ENCODE results near the gene STKLD1. TPM values are rescaled to one million over a fixed set of nuclear protein-coding genes. Genes with fewer than 3 reads are reported as not detected.

STKLD1 gene
- total RNA-seq, 3 donors from 2014 or later (not counting 1 experiment from before 2014, with no cell fraction given), result 0.53 to 2.9 (median 1.1) TPM

GRCh38 chr9:133369933-133370332 lies 6.2 kb upstream of the STKLD1 start:
- peak overlapping the region; percentile 85 for H3K4me3 Mint-ChIP-seq

GRCh38 chr9:133370685-133371084 lies 5.5 kb upstream of the STKLD1 start:
- TF ChIP-seq, protein P1, sequence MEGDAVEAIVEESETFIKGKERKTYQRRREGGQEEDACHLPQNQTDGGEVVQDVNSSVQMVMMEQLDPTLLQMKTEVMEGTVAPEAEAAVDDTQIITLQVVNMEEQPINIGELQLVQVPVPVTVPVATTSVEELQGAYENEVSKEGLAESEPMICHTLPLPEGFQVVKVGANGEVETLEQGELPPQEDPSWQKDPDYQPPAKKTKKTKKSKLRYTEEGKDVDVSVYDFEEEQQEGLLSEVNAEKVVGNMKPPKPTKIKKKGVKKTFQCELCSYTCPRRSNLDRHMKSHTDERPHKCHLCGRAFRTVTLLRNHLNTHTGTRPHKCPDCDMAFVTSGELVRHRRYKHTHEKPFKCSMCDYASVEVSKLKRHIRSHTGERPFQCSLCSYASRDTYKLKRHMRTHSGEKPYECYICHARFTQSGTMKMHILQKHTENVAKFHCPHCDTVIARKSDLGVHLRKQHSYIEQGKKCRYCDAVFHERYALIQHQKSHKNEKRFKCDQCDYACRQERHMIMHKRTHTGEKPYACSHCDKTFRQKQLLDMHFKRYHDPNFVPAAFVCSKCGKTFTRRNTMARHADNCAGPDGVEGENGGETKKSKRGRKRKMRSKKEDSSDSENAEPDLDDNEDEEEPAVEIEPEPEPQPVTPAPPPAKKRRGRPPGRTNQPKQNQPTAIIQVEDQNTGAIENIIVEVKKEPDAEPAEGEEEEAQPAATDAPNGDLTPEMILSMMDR (IDR thresholded peaks at IDR 0.05), result no peak
- H3K27me3 Mint-ChIP-seq (ENCODE audit: low read depth in 2 of 2), result no peaks in the 10 kb centered on the region
- 31% methylated on average over 8 of the region's 9 CpGs for WGBS (ENCODE audit: insufficient coverage)
- H3K4me1 Mint-ChIP-seq, result peaks cover 68 to 73% of the 10 kb centered on the region in 2 donors
- H3K36me3 Mint-ChIP-seq, result no peaks in the 10 kb centered on the region
- no peaks in the 10 kb centered on the region for H3K9me3 ChIP-seq (ENCODE audit: control insufficient read depth, insufficient read depth, low read length)
- H3K9me3 Mint-ChIP-seq, result no peaks in the 10 kb centered on the region
- peak overlapping the region; percentile 85 for H3K4me3 Mint-ChIP-seq
- no peaks in the 10 kb centered on the region for H3K27me3 ChIP-seq (ENCODE audit: control insufficient read depth, insufficient read depth, low read length)
- intact Hi-C loops (cut with micrococcal nuclease), result loop anchor here (2.0 to 10.0 kb wide), 2 partner anchors 14 to 186 kb away; partner anchors contain the start of genes SURF1 and SURF2
- ATAC-seq (peak; percentile 45 to 73 (median 58)), DNase-seq (peak in 1 of 2 donors; percentile 83)
- peaks cover 81% of the 10 kb centered on the region for H3K4me1 ChIP-seq (ENCODE audit: control insufficient read depth, insufficient read depth, low read length)
- peak overlapping the region; percentile 89 for H3K27ac ChIP-seq (ENCODE audit: low read length)
- H3K27ac Mint-ChIP-seq, result peak overlapping the region; percentile 90 to 96
- H3K36me3 ChIP-seq (ENCODE audit: control insufficient read depth, insufficient read depth, low read length), result peaks cover 31% of the 10 kb centered on the region
- H3K4me3 ChIP-seq (ENCODE audit: low read length), result no peak overlapping the region

More at GRCh38 chr9:133369933-133370332, 6.2 kb upstream of the STKLD1 start:
- H3K4me1 Mint-ChIP-seq, result peaks cover 65 to 69% of the 10 kb centered on the region in 2 donors
- TF ChIP-seq, protein P1 (IDR thresholded peaks at IDR 0.05), result no peak
- DNase-seq, result peak in 1 of 2 donors; percentile 59
- H3K36me3 Mint-ChIP-seq, result no peaks in the 10 kb centered on the region
- H3K27me3 Mint-ChIP-seq (ENCODE audit: low read depth in 2 of 2), result no peaks in the 10 kb centered on the region
- Histone ChIP-seq H3K27ac (ENCODE audit: low read length) (peak overlapping the region; percentile 89), H3K4me3 (ENCODE audit: low read length) (no peak overlapping the region), H3K36me3 (ENCODE audit: control insufficient read depth, insufficient read depth, low read length) (peaks cover 38% of the 10 kb centered on the region), H3K27me3 (ENCODE audit: control insufficient read depth, insufficient read depth, low read length) (no peaks in the 10 kb centered on the region), H3K4me1 (ENCODE audit: control insufficient read depth, insufficient read depth, low read length) (peaks cover 77% of the 10 kb centered on the region), H3K9me3 (ENCODE audit: control insufficient read depth, insufficient read depth, low read length) (no peaks in the 10 kb centered on the region)
- WGBS (ENCODE audit: insufficient coverage), result 77% methylated on average over 7 of the region's 7 CpGs
- ATAC-seq, result no peak
- intact Hi-C loops (cut with micrococcal nuclease), result loop anchor here (2.0 to 10.0 kb wide), 2 partner anchors 13 to 185 kb away; partner anchors contain the start of genes SURF1 and SURF2
- H3K27ac Mint-ChIP-seq, result peak overlapping the region; percentile 90 to 96
- no peaks in the 10 kb centered on the region for H3K9me3 Mint-ChIP-seq

- H3K36me3 Mint-ChIP-seq, result no peaks in the 10 kb centered on the region
- H3K27me3 Mint-ChIP-seq (ENCODE audit: low read depth in 2 of 2), result no peaks in the 10 kb centered on the region
- peaks cover 68 to 73% of the 10 kb centered on the region in 2 donors for H3K4me1 Mint-ChIP-seq
- DNase-seq, result peak; percentile 34 to 86
- TF ChIP-seq, protein P1 (IDR thresholded peaks at IDR 0.05), result no peak
- H3K4me3 Mint-ChIP-seq, result peak overlapping the region; percentile 85
- peak overlapping the region; percentile 90 to 96 for H3K27ac Mint-ChIP-seq
- Histone ChIP-seq H3K4me1 (ENCODE audit: control insufficient read depth, insufficient read depth, low read length) (peaks cover 81% of the 10 kb centered on the region), H3K36me3 (ENCODE audit: control insufficient read depth, insufficient read depth, low read length) (peaks cover 25% of the 10 kb centered on the region), H3K27me3 (ENCODE audit: control insufficient read depth, insufficient read depth, low read length) (no peaks in the 10 kb centered on the region), H3K9me3 (ENCODE audit: control insufficient read depth, insufficient read depth, low read length) (no peaks in the 10 kb centered on the region), H3K4me3 (ENCODE audit: low read length) (peak overlapping the region; percentile 1), H3K27ac (ENCODE audit: low read length) (peak overlapping the region; percentile 89)
- intact Hi-C loops (cut with micrococcal nuclease), result loop anchor here (2.0 to 10.0 kb wide), 2 partner anchors 14 to 186 kb away; partner anchors contain the start of genes SURF1 and SURF2
- ATAC-seq, result peak; percentile 29 to 36 (median 30)
- WGBS (ENCODE audit: insufficient coverage), result 16% methylated on average over 12 of the region's 12 CpGs
- H3K9me3 Mint-ChIP-seq, result no peaks in the 10 kb centered on the region
Observed at GRCh38 chr9:133371261-133371711, 4.9 kb upstream of the STKLD1 start.
